ENCODE results near the gene ZFAND3.

DNA sequence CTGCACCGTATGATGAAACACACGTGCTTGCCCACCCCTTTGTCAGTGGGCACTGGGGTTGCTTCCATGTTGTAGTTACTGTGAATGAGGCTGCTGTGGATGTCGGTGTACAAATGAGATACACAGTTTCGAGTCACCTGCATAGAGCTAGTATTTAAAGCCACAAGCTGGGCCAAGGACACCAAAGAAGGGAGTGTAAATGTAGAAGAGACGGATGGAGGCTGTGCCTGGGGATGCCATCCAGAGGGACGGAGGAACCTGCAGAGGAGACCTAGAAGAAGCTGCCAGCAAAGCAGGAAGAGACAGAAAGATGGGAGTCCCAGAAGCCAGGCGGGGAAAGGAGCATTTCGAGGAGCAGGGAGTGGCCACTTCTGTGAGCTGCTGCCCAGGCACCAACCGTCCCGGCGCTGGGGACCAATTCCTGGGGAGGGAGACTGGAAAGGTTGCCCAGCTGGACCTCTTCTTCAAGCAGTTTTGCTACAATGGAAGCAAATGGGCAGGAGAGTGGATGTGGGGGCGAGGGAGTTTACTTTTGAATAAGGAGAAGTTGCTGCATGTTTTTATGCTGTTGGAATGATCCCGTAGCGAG lies 339.3 kb downstream of the ZFAND3 start:
- TF ChIP-seq POLR2AphosphoS5 (IDR thresholded peaks at IDR 0.05; ENCODE audit: insufficient read depth, low read depth, low read length) = no peak
- TF ChIP-seq, protein P1, sequence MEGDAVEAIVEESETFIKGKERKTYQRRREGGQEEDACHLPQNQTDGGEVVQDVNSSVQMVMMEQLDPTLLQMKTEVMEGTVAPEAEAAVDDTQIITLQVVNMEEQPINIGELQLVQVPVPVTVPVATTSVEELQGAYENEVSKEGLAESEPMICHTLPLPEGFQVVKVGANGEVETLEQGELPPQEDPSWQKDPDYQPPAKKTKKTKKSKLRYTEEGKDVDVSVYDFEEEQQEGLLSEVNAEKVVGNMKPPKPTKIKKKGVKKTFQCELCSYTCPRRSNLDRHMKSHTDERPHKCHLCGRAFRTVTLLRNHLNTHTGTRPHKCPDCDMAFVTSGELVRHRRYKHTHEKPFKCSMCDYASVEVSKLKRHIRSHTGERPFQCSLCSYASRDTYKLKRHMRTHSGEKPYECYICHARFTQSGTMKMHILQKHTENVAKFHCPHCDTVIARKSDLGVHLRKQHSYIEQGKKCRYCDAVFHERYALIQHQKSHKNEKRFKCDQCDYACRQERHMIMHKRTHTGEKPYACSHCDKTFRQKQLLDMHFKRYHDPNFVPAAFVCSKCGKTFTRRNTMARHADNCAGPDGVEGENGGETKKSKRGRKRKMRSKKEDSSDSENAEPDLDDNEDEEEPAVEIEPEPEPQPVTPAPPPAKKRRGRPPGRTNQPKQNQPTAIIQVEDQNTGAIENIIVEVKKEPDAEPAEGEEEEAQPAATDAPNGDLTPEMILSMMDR (IDR thresholded peaks at IDR 0.05; ENCODE audit: extremely low read depth in 1 of 2, insufficient read depth in 1 of 2, low read depth in 1 of 2, low read length in 2 of 2) = no peak
- no peak for TF ChIP-seq POLR2A (IDR thresholded peaks at IDR 0.05; ENCODE audit: low read depth, low read length)
- no peak for TF ChIP-seq EZH2 (IDR thresholded peaks at IDR 0.05; ENCODE audit: borderline replicate concordance, low read depth, low read length, severe bottlenecking)
- no peak for TF ChIP-seq JUN (IDR thresholded peaks at IDR 0.05; ENCODE audit: borderline replicate concordance, insufficient read depth, insufficient read length, low read depth)
- TF ChIP-seq GATA2 (IDR thresholded peaks at IDR 0.05; ENCODE audit: insufficient read depth, insufficient read length, low read depth, low read length) = no peak
- TF ChIP-seq, protein P2, sequence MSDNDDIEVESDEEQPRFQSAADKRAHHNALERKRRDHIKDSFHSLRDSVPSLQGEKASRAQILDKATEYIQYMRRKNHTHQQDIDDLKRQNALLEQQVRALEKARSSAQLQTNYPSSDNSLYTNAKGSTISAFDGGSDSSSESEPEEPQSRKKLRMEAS (IDR thresholded peaks at IDR 0.05; ENCODE audit: insufficient read depth, insufficient read length) = no peak
